Left ventricle myocardium inferior (tissue), 1 donor: Measurements from ENCODE around the gene CLK4. TPM values are rescaled to one million over a fixed set of nuclear protein-coding genes. Genes with fewer than 3 reads are reported as not detected.

Experiments used
- DNase-seq: peaks from one replicate; pipeline ENCODE4 v3.0.0-alpha.2; 2020
- H3K27ac ChIP-seq: fragments of 200-600 bp; replicated peaks from 2 replicates; pipeline ENCODE4 v1.8.0; 2021
- H3K27me3 ChIP-seq: fragments of 200-600 bp; 2 replicates; pipeline ENCODE4 v1.8.0; 2021; ENCODE audit warnings: low read depth
- H3K36me3 ChIP-seq: fragments of 200-600 bp; 2 replicates; pipeline ENCODE4 v1.8.0; 2021
- H3K4me1 ChIP-seq: fragments of 200-600 bp; 2 replicates; pipeline ENCODE4 v1.8.0; 2021
- H3K4me3 ChIP-seq: fragments of 200-600 bp; 2 replicates; pipeline ENCODE4 v1.8.0; 2021; ENCODE audit warnings: mild to moderate bottlenecking, moderate library complexity
- H3K9me3 ChIP-seq: fragments of 200-600 bp; replicated peaks from 2 replicates; pipeline ENCODE4 v1.8.0; 2021
- CTCF ChIP-seq: fragments of 200-600 bp; IDR thresholded peaks from 2 replicates; pipeline ENCODE4 v1.8.0; 2021; ENCODE audit warnings: antibody characterized with exemption, mild to moderate bottlenecking, borderline replicate concordance
- intact Hi-C: fragments of 100-400 bp; cut with micrococcal nuclease; formaldehyde crosslinking; loops from one replicate; pipeline ENCODE4 v1.11.0; 2022
- long read RNA-seq: library from polyadenylated mRNA; unstranded; transcript quantifications from one replicate; pipeline ENCODE4 v2.0.0, GENCODE V29; 2021
- total RNA-seq: library from RNA; stranded (reverse); fragmentation: NEBNext Ultra II Directional; extraction: Animal tissue kit (Norgen Biotek cat#: 25700); gene quantifications from one replicate; pipeline ENCODE4 v1.2.1, GENCODE V29; 2021
- donor health status: DM: no; HTN: yes; CAD: no; lungs with severe emphysema.

CLK4 gene
- 20.0 TPM for total RNA-seq
- long read RNA-seq, transcript CLK4-201 (13 exons, 2,568 nt), result major isoform, 7 of 15 reads
- long read RNA-seq, partial matches to known transcripts, result 1 of 15 reads
- long read RNA-seq, other reads (novel, unspliced or antisense), result 7 of 15 reads

- peaks cover 52% of the 10 kb centered on the region for H3K4me1 ChIP-seq
- no peaks in the 10 kb centered on the region for H3K9me3 ChIP-seq
- no peaks in the 10 kb centered on the region for H3K27me3 ChIP-seq
- TF ChIP-seq CTCF, result peak; percentile 8
- intact Hi-C loops, result no loop called here
- H3K27ac ChIP-seq, result peak within 1 kb of the TSS; percentile 96
- peaks cover 16% of the 10 kb centered on the region for H3K36me3 ChIP-seq
- peak within 1 kb of the TSS; percentile 96 for H3K4me3 ChIP-seq
- DNase-seq, result peak; percentile 96
Measured at GRCh38 chr5:178626484-178627258, at the start of gene CLK4. TSS of gene CLK4 (minus strand) at chr5:178627050. CDS start at chr5:178623416, 3,634 bp downstream.

- intact Hi-C loops, result no loop called here
- H3K4me1 ChIP-seq, result no peaks in the 10 kb centered on the region
- no peak overlapping the region for H3K4me3 ChIP-seq
- no peak for DNase-seq
- no peak overlapping the region for H3K27ac ChIP-seq
- no peak for TF ChIP-seq CTCF
- peaks cover 10% of the 10 kb centered on the region for H3K27me3 ChIP-seq
- no peaks in the 10 kb centered on the region for H3K36me3 ChIP-seq
- no peaks in the 10 kb centered on the region for H3K9me3 ChIP-seq
Measured at GRCh38 chr5:178675922-178676321, 49.1 kb upstream of the CLK4 start.

GRCh38 chr5:178674334-178674733 is 47.5 kb upstream of the CLK4 start:
- intact Hi-C loops, result no loop called here
- DNase-seq, result no peak
- H3K4me1 ChIP-seq, result no peaks in the 10 kb centered on the region
- H3K9me3 ChIP-seq, result no peaks in the 10 kb centered on the region
- H3K36me3 ChIP-seq, result no peaks in the 10 kb centered on the region
- no peak for TF ChIP-seq CTCF
- H3K27me3 ChIP-seq, result peaks cover 21% of the 10 kb centered on the region
- H3K27ac ChIP-seq, result no peak overlapping the region
- H3K4me3 ChIP-seq, result no peak overlapping the region

GRCh38 chr5:178673801-178674295 is 47.0 kb upstream of the CLK4 start:
- Histone ChIP-seq H3K27ac (no peak overlapping the region), H3K4me1 (no peaks in the 10 kb centered on the region), H3K27me3 (peaks cover 22% of the 10 kb centered on the region), H3K4me3 (no peak overlapping the region), H3K9me3 (no peaks in the 10 kb centered on the region), H3K36me3 (no peaks in the 10 kb centered on the region)
- DNase-seq, result no peak
- no peak for TF ChIP-seq CTCF
- intact Hi-C loops, result no loop called here

- no peak for DNase-seq
- no peak overlapping the region for H3K4me3 ChIP-seq
- intact Hi-C loops, result no loop called here
- no peak for TF ChIP-seq CTCF
- no peak overlapping the region for H3K27ac ChIP-seq
- H3K4me1 ChIP-seq, result no peaks in the 10 kb centered on the region
- H3K36me3 ChIP-seq, result no peaks in the 10 kb centered on the region
- peaks cover 27% of the 10 kb centered on the region for H3K27me3 ChIP-seq
- no peaks in the 10 kb centered on the region for H3K9me3 ChIP-seq
Measured at GRCh38 chr5:178672630-178673029, 45.8 kb upstream of the CLK4 start.
